Endodermal cell (in vitro differentiated cells): Measurements from ENCODE around the gene VRK1. TPM values are rescaled to one million over a fixed set of nuclear protein-coding genes. Genes with fewer than 3 reads are reported as not detected.

Experiments
- DNase-seq: peaks from one replicate; pipeline ENCODE4 v3.0.0-alpha.2; 2017
- H3K27ac ChIP-seq: 2 replicates; pipeline ENCODE4 v1.5.1; 2013; ENCODE audit warnings: mild to moderate bottlenecking, low read depth, low read length, moderate library complexity
- H3K27me3 ChIP-seq: 2 replicates; pipeline ENCODE4 v1.6.1; 2013; ENCODE audit warnings: mild to moderate bottlenecking, low read length, moderate library complexity; ENCODE audit not compliant: insufficient read depth, control insufficient read depth, poor library complexity, severe bottlenecking
- H3K36me3 ChIP-seq: 2 replicates; pipeline ENCODE4 v1.7.0; 2013; ENCODE audit warnings: mild to moderate bottlenecking, low read length, moderate library complexity; ENCODE audit not compliant: control insufficient read depth, insufficient read depth
- H3K4me1 ChIP-seq: one replicate; pipeline ENCODE4 v1.7.0; 2013; ENCODE audit warnings: low read length; ENCODE audit not compliant: control insufficient read depth, insufficient read depth
- H3K4me3 ChIP-seq: 2 replicates; pipeline ENCODE4 v1.5.1; 2013; ENCODE audit warnings: mild to moderate bottlenecking, low read length, moderate library complexity
- H3K9ac ChIP-seq: 2 replicates; pipeline ENCODE4 v1.6.1; 2013; ENCODE audit warnings: mild to moderate bottlenecking, low read length, moderate library complexity; ENCODE audit not compliant: poor library complexity, severe bottlenecking; ENCODE audit errors: extremely low read depth
- H3K9me3 ChIP-seq: 2 replicates; pipeline ENCODE4 v1.6.1; 2013; ENCODE audit warnings: mild to moderate bottlenecking, low read length, moderate library complexity; ENCODE audit not compliant: control insufficient read depth
- H3K27ac Mint-ChIP-seq: 2 replicates; pipeline ENCODE4 v1.8.0; 2020; ENCODE audit warnings: mixed read lengths
- H3K27me3 Mint-ChIP-seq: 2 replicates; pipeline ENCODE4 v1.8.0; 2021; ENCODE audit warnings: mild to moderate bottlenecking, mixed read lengths; ENCODE audit not compliant: insufficient read depth
- H3K36me3 Mint-ChIP-seq: 2 replicates; pipeline ENCODE4 v1.8.0; 2020; ENCODE audit warnings: low read depth, mixed read lengths
- H3K4me1 Mint-ChIP-seq: 2 replicates; pipeline ENCODE4 v1.8.0; 2020; ENCODE audit warnings: mixed read lengths
- H3K4me3 Mint-ChIP-seq: 2 replicates; pipeline ENCODE4 v1.8.0; 2020; ENCODE audit warnings: mild to moderate bottlenecking, moderate library complexity, mixed read lengths
- H3K9me3 Mint-ChIP-seq: 2 replicates; pipeline ENCODE4 v1.8.0; 2020; ENCODE audit warnings: mild to moderate bottlenecking, mixed read lengths
- WGBS, 2 experiments: methylation state at CpG; one replicate each; pipeline versions ENCODE4 v1.1.5 to v1.1.7; 2013; ENCODE audit warnings: missing lambda C conversion rate in 2 of 2, mixed read lengths in 1 of 2; ENCODE audit not compliant: insufficient coverage in 1 of 2, insufficient read length in 1 of 2; 5-methylcytosine and 5-hydroxymethylcytosine counted together
- total RNA-seq, 2 donors: library from RNA; stranded (reverse); fragmentation: NEBNext Ultra II Directional in 1 of 2; extraction: Animal tissue kit (Norgen Biotek cat#: 25700) in 1 of 2; gene quantifications; 2 replicates in 1 of 2; 3 replicates in 1 of 2; pipeline ENCODE4 v1.2.1, GENCODE V29; 2021
- TF ChIP-seq, protein P1 (sequence below): fragments of 200-600 bp; sonication (generic); conservative IDR thresholded peaks from 2 replicates; pipeline ENCODE4 v1.5.0; 2021; ENCODE audit warnings: antibody characterized with exemption, mild to moderate bottlenecking

Gene VRK1
- total RNA-seq, 2 donors from 2014 or later: 39.1 to 54.9 TPM

DNA sequence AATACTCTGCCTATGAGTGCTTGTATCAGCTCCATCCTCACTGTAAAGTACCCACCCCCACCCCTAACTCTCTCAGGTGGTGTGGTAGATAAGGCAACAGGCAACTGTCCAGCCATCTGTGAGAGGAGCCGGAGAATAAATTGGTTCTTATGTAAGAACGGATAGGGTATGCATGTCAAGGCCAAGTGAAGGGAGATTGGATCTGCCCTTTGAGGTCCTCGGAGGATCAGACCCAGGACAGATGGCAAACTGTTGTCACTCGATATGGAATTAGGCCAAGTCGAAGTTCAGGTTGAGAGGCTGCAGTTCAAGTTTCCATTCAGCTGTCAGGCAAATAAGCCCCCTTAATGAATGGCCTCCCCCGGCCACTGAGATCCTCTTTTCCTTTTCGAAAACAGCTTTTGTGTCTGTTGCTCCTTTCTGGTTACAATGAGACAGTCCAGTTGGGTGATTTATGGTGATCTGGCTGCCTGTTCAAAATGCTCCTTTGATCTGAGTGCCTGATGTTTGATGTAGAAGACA is 120.3 kb downstream of the VRK1 start:
- TF ChIP-seq, protein P1, sequence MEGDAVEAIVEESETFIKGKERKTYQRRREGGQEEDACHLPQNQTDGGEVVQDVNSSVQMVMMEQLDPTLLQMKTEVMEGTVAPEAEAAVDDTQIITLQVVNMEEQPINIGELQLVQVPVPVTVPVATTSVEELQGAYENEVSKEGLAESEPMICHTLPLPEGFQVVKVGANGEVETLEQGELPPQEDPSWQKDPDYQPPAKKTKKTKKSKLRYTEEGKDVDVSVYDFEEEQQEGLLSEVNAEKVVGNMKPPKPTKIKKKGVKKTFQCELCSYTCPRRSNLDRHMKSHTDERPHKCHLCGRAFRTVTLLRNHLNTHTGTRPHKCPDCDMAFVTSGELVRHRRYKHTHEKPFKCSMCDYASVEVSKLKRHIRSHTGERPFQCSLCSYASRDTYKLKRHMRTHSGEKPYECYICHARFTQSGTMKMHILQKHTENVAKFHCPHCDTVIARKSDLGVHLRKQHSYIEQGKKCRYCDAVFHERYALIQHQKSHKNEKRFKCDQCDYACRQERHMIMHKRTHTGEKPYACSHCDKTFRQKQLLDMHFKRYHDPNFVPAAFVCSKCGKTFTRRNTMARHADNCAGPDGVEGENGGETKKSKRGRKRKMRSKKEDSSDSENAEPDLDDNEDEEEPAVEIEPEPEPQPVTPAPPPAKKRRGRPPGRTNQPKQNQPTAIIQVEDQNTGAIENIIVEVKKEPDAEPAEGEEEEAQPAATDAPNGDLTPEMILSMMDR: no peak

DNA sequence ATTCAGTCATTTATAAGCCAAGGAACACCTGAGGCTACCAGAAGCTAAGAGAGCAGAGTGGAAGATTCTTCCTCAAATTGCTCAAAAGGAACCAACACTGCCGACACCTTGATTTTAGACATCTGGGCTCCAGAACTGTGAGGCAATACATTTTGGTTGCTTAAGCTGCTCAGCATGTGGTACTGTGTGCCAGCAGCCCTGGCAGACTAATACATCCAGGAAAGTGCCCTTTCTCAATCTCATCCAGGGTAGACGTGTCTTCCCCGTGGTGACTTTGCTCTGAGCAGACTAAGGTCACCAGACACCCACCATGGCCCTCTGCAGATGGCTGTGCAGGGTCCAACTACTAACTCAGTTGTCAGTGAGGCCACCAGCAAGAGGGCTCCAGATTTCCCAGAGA is 122.8 kb downstream of the VRK1 start:
- no peak overlapping the region for H3K27ac ChIP-seq
- peaks cover 20% of the 10 kb centered on the region for H3K9me3 Mint-ChIP-seq
- no peak overlapping the region for H3K9ac ChIP-seq

More for the DNA sequence above, 120.3 kb downstream of the VRK1 start:
- Histone ChIP-seq H3K4me1 (peaks cover 2% of the 10 kb centered on the region), H3K27me3 (no peaks in the 10 kb centered on the region), H3K27ac (peak overlapping the region; percentile 38), H3K4me3 (no peak overlapping the region), H3K36me3 (no peaks in the 10 kb centered on the region), H3K9ac (no peak overlapping the region), H3K9me3 (no peaks in the 10 kb centered on the region)
- no peak overlapping the region for H3K27ac Mint-ChIP-seq
- peaks cover 16% of the 10 kb centered on the region for H3K9me3 Mint-ChIP-seq
- 86 to 95% methylated on average over 6 to 7 of the region's 7 CpGs for WGBS, 2 experiments
- no peaks in the 10 kb centered on the region for H3K27me3 Mint-ChIP-seq
- H3K4me3 Mint-ChIP-seq: no peak overlapping the region
- H3K36me3 Mint-ChIP-seq: peaks cover 8% of the 10 kb centered on the region
- no peaks in the 10 kb centered on the region for H3K4me1 Mint-ChIP-seq
- no peak for DNase-seq

DNA sequence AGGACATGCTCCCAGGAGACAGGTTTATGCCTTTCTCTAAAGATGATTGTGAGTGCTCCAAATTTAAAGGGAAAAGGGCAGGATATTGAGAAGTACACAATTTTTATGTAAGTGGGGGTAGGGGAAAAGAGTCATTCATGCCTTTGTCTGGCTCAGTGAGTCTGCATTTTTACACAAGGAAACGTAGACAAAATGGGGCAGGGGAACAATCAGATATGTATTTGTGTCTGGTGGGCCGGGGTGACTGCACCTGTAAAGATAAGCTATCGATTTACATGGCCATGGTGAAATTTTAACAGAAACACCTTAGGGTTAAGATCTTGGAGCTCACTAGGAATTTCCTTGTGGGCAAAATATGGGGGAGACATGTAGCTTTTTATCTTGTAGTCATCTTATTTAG is 123.6 kb downstream of the VRK1 start:
- Histone ChIP-seq H3K4me3 (no peak overlapping the region), H3K36me3 (no peaks in the 10 kb centered on the region), H3K9me3 (no peaks in the 10 kb centered on the region), H3K9ac (no peak overlapping the region), H3K27me3 (no peaks in the 10 kb centered on the region), H3K27ac (no peak overlapping the region), H3K4me1 (peaks cover 2% of the 10 kb centered on the region)
- Mint-ChIP-seq H3K4me3 (no peak overlapping the region), H3K36me3 (peaks cover 3% of the 10 kb centered on the region), H3K27me3 (no peaks in the 10 kb centered on the region), H3K4me1 (no peaks in the 10 kb centered on the region), H3K9me3 (peaks cover 20% of the 10 kb centered on the region), H3K27ac (no peak overlapping the region)
- DNase-seq: no peak
- TF ChIP-seq, protein P1: no peak
- 90 to 95% methylated on average over 2 to 3 of the region's 3 CpGs for WGBS, 2 experiments

More for the DNA sequence above, 122.8 kb downstream of the VRK1 start:
- no peaks in the 10 kb centered on the region for H3K36me3 ChIP-seq
- WGBS, 2 experiments: 86 to 88% methylated on average over 3 of the region's 3 CpGs
- H3K9me3 ChIP-seq: no peaks in the 10 kb centered on the region
- Mint-ChIP-seq H3K27ac (no peak overlapping the region), H3K4me3 (no peak overlapping the region), H3K27me3 (no peaks in the 10 kb centered on the region), H3K4me1 (no peaks in the 10 kb centered on the region), H3K36me3 (peaks cover 7% of the 10 kb centered on the region)
- H3K4me3 ChIP-seq: no peak overlapping the region
- peaks cover 2% of the 10 kb centered on the region for H3K4me1 ChIP-seq
- no peak for DNase-seq
- TF ChIP-seq, protein P1: no peak
- H3K27me3 ChIP-seq: no peaks in the 10 kb centered on the region
